Raji (cell line): ENCODE results near the gene MFGE8.

Experiments used
- POLR2A ChIP-seq: IDR thresholded peaks from 2 replicates; pipeline ENCODE4 v1.6.1; 2011; ENCODE audit warnings: low read depth, low read length, control low read depth; ENCODE audit not compliant: insufficient read depth

MFGE8 gene

GRCh38 chr15:88887068-88887580 lies 26.1 kb downstream of the MFGE8 start:
- TF ChIP-seq POLR2A = no peak

GRCh38 chr15:88882785-88883184 lies 30.4 kb downstream of the MFGE8 start:
- TF ChIP-seq POLR2A = no peak

GRCh38 chr15:88881775-88882174 lies 31.4 kb downstream of the MFGE8 start:
- no peak for TF ChIP-seq POLR2A

DNA sequence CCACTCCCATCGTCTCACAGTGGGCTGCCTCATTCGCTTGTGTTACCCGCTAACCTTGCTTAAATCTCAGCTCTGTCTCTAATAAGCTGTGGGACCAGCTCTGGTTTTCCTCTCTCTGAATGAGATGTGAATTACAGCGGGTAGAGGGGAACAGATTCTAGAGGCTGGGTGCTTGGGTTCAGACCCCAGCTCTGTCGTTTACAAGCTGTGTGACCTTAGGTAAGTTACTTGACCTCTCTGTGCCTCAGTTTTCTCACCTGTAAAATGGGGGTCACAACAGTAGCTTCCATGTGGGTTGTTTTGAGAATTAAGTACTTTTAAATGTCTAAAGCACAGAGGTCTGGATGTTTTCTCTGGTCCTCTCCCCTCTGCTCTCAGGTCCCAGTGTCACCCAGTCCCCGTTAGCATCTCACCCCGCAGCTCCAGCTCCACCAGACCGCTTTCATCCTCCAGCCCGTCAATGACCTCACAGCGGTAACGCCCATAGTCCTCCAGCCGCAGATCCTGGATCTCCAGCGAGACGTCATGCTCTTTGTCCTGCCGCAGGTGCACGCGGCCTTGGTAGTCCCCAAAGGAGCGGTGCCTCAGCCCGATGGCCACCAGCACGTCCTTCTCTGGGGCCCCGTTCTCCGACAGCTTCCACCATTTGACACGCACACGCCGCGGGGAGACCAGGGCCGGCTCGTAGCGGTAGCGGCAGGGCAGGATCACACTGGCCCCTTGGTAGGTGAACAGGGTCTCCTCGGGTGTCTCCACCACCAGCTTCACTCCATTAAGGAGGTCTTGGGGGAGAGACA lies 32.0 kb downstream of the MFGE8 start:
- no peak for TF ChIP-seq POLR2A

DNA sequence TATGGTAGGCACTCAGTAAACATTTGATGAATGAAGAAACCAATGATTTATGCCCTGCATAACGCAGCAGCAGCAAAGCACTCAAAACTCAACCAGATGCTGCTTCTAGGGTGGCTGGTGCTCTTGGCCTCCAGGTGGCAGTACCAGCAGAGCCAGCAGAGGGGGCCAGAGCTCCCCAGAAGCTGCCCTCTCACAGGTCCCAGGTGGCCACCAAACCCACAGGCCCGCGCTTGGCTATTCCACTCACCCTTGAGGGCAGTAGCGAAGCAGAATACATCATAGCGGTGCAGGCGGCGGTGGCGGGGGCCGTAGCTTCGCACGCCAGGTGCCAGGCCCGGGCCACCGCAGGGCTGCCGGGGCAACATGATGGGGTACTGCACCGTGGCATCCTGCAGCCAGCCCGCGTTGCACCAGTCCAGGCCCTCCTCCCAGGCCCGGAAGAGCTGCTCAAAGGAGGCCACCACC lies 34.4 kb downstream of the MFGE8 start:
- no peak for TF ChIP-seq POLR2A

DNA sequence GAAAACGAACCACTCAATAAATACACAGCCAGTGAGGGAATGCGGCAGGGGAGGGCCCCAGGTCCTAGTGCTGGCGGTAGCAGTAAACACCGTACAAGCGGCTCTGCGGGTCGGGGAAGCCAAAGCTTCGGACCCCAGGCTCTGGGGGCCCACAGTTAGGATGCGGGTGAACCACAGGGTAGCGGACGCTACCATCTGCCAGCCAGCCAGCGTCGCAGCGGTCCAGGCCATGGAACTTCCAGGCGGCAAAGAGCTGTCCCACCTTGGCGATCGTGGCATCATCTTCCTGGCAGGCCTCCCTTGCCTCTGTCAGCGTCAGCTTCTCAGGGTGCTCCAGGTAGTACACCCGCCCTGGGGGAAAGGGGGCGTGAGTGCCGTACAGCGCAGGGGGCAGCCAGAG lies 35.3 kb downstream of the MFGE8 start:
- no peak for TF ChIP-seq POLR2A

- no peak for TF ChIP-seq POLR2A
Observed at GRCh38 chr15:88877415-88877814, 35.8 kb downstream of the MFGE8 start.

DNA sequence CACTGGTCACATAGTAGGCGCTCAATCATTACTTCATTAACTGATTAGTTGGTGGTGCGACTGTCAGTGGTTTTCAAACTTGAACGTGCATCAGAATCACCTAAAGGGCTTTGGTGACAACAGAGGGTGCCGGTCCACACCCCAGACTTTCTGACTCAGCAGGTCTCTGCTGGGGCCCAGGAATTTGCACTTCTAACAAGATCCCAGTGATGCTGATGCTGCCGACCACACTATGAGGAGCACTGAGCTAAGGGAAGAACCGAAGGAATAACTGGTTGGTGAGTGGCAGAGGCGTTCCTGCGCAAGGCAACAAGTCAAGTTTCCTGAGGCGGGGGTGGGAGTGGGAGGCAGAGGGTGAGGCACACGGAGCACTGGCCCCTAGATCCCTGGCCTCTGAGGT lies 36.6 kb downstream of the MFGE8 start:
- no peak for TF ChIP-seq POLR2A

DNA sequence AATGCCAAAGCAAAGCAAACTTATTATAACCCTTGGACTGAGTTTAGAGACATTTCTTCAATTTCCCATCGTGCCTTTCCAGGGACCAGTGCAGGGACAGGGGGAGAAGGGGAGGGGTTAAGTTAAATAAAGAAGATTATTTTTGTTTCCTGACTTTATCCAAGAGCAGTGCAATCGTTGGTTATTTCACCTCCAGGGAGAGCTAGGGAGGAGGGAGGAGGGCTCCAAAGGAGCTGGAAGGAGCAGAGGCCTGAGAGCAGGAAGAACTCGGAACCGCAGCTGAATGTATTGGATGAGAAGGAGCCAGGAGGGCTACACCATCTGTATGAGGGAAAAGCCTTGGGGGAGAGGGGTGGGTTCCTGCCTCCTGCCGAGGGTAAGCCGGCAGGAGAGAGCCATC lies 38.5 kb downstream of the MFGE8 start:
- TF ChIP-seq POLR2A = no peak

- TF ChIP-seq POLR2A = no peak
Observed at GRCh38 chr15:88874275-88874674, 38.9 kb downstream of the MFGE8 start.

GRCh38 chr15:88873786-88874185 lies 39.4 kb downstream of the MFGE8 start:
- no peak for TF ChIP-seq POLR2A

- TF ChIP-seq POLR2A = no peak
Observed at GRCh38 chr15:88872706-88873105, 40.5 kb downstream of the MFGE8 start.

GRCh38 chr15:88872106-88872505 lies 41.1 kb downstream of the MFGE8 start:
- no peak for TF ChIP-seq POLR2A

DNA sequence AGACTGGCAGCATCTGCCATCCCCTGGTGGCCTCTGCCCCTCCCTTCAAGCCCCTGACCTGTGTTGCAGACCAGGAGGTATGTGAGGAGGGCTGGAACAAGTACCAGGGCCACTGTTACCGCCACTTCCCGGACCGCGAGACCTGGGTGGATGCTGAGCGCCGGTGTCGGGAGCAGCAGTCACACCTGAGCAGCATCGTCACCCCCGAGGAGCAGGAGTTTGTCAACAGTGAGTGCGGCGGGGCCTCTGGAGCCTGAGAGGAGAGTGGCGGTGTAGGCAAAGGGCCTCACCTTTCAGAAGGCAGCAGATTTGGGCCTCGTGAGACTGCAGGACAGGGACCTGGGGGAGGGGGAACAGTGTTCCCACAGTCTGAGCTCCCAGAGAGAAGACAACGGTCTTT lies 41.9 kb downstream of the MFGE8 start:
- no peak for TF ChIP-seq POLR2A

DNA sequence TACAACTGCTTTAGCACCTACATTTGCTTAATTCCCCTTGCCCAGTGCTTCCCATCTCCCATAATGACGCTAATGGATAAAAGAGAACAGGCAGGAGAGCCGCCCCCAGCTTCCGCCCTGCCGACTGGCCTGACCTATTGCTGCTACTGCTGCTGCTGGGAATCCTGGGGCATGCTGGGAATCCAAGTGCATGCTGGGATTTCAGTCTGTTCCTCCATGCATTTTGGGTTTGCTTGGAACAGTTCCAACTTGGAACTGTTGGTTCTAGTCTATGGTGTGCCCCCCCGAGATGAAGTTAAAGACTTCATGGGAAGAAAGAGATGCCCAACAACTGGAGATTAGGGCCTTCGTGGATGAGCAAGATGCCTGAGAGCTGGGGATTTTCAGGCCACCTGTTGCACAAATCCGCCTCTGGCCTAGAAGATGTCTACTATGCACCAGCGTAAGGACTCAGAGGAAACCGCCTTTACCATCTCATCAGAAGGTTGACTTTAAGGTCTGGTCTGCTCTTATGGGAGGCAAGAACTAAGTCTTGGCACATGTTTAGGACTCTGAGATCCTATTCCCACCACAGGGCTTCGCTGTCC lies 46.8 kb downstream of the MFGE8 start:
- TF ChIP-seq POLR2A = no peak

DNA sequence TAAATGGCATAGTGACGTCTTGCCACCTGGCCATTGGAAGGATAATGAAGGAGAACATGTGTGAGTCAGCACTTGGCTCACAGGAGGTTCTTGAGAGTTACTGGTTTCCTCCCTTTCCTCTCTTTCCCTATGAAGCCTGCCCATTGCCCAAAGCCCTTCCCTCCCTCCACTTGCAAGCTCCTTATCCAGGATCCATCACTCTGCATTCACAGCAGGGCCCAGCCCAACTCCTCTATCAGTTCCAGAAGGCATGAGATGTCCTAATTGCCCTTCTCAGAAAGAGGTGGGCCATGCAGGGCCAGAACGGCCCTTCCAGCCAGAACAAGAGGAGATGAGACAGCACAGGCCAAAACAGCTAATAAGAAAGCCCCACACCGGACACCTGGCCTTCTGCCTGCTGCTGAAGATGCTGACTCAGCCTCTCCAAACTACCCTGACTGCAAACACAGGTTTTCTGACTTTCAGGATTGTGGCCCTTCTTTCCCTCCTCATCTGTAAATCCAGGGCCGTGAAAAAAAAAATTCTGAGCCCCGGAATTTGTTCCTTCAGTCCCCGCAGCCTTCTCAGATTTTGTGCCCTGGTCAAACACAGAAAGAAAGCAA lies 47.6 kb downstream of the MFGE8 start:
- TF ChIP-seq POLR2A = no peak

GRCh38 chr15:88864861-88865497 lies 48.2 kb downstream of the MFGE8 start:
- TF ChIP-seq POLR2A = no peak
